Skeletal muscle satellite cell (primary cell): ENCODE measurements around the gene SPRED2.

Experiments used
- H3K27me3 ChIP-seq: 2 replicates; pipeline ENCODE4 v1.7.0; 2013; ENCODE audit warnings: low read length; ENCODE audit not compliant: control insufficient read depth, insufficient read depth
- H3K36me3 ChIP-seq: 2 replicates; pipeline ENCODE4 v1.7.0; 2013; ENCODE audit warnings: mild to moderate bottlenecking, control low read depth, low read length; ENCODE audit not compliant: insufficient read depth
- H3K4me1 ChIP-seq: 2 replicates; pipeline ENCODE4 v1.7.0; 2013; ENCODE audit warnings: low read length; ENCODE audit not compliant: control insufficient read depth, insufficient read depth
- H3K4me2 ChIP-seq: 2 replicates; pipeline ENCODE4 v1.7.0; 2013; ENCODE audit warnings: mild to moderate bottlenecking, low read length
- H3K4me3 ChIP-seq: 2 replicates; pipeline ENCODE4 v1.7.0; 2013; ENCODE audit warnings: low read length
- H3K9ac ChIP-seq: 2 replicates; pipeline ENCODE4 v1.7.0; 2013; ENCODE audit warnings: mild to moderate bottlenecking, low read depth, low read length, moderate library complexity
- H3K9me3 ChIP-seq: replicated peaks from 2 replicates; pipeline ENCODE4 v1.7.0; 2013; ENCODE audit warnings: mild to moderate bottlenecking, control low read depth, low read length

The SPRED2 gene

DNA sequence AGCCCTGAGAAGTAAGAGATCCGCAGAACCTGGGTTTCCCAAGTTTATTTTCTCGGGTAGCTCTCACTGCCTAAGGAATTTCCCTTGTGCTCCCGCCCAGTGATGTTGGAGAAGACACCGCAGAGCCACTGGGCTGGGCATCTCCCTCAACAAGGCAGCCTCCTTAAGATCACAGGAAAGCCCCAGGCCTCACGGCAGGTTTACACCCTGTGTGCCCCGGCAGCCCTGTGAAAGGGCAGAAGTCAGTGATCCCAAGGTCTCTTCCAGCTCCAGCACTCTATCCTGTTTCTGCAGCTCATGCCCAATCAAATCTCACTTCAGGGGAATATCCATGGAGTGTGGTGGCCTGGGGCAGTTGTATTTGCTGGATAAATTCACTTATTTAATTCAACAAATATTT lies 138.3 kb downstream of the SPRED2 start:
- Histone ChIP-seq H3K9me3 (no peaks in the 10 kb centered on the region), H3K4me3 (no peak overlapping the region), H3K36me3 (no peaks in the 10 kb centered on the region), H3K4me2 (no peak overlapping the region), H3K9ac (no peak overlapping the region), H3K27me3 (no peaks in the 10 kb centered on the region), H3K4me1 (peaks cover 3% of the 10 kb centered on the region)

DNA sequence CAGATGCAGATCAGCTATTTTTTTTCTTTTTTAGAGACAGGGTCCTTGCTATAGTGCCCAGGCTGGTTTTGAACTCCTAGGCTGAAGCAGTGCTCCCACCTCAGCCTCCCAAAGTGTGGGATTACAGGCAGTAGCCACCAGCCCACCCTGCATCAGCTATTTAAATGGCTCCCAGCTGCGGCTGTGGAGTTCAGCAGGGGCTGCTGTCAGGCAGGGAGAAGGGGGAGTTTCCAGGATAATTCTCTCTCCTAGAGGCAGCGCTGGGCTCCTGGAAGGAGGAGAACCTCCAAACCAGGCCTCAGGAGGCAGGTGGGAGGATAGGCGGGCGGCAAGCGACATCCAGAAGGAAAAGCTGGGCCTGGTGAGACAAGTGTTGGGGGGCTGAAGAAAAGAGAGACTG lies 139.0 kb downstream of the SPRED2 start:
- Histone ChIP-seq H3K27me3 (no peaks in the 10 kb centered on the region), H3K4me3 (no peak overlapping the region), H3K4me2 (no peak overlapping the region), H3K9ac (no peak overlapping the region), H3K9me3 (no peaks in the 10 kb centered on the region), H3K36me3 (no peaks in the 10 kb centered on the region), H3K4me1 (no peaks in the 10 kb centered on the region)

DNA sequence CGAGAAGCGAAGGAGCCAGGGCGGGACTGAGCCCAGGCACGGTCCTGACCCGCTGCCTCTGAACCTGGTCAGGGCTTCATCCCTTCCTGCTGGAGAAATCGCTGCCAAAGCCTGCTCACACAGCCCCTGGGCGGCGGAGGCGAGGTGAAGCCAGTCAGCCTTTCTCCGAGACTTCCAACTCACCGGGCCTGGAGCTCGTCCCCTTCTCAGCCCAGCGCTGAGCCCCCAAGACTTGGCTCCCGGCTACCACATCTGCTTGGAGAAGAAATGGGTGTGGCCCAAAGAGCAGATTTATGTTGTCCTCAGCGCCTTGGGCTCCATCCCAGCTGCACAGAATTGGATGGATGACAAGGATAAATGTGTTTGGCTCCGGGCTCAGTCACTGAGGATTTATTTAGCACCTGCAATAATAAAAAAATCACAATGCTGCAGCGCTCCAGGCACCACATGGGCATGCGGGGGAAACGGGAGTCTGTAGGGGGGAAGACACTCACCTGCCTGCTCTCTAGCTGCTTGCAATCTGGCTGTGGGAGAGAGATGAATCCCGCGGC lies 139.9 kb downstream of the SPRED2 start:
- H3K27me3 ChIP-seq: no peaks in the 10 kb centered on the region
- H3K4me1 ChIP-seq: no peaks in the 10 kb centered on the region
- no peak overlapping the region for H3K9ac ChIP-seq
- no peaks in the 10 kb centered on the region for H3K36me3 ChIP-seq
- no peak overlapping the region for H3K4me3 ChIP-seq
- no peak overlapping the region for H3K4me2 ChIP-seq
- no peaks in the 10 kb centered on the region for H3K9me3 ChIP-seq

DNA sequence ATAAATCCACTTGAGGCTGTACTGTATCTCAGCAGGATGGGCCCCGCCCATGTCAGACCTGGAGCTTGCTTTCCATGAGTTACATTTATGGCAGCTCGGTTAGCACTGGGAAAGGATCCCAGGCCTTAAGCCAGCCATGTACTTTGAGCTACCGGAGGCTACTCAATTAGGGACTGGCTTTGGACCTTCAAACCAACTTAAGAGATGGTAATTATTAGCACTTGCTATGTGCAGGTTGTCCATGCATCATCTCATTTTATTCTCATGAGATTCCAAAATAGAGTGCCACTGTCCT lies 140.3 kb downstream of the SPRED2 start:
- Histone ChIP-seq H3K4me3 (no peak overlapping the region), H3K4me1 (no peaks in the 10 kb centered on the region), H3K9ac (no peak overlapping the region), H3K4me2 (no peak overlapping the region), H3K36me3 (no peaks in the 10 kb centered on the region), H3K27me3 (no peaks in the 10 kb centered on the region), H3K9me3 (no peaks in the 10 kb centered on the region)

DNA sequence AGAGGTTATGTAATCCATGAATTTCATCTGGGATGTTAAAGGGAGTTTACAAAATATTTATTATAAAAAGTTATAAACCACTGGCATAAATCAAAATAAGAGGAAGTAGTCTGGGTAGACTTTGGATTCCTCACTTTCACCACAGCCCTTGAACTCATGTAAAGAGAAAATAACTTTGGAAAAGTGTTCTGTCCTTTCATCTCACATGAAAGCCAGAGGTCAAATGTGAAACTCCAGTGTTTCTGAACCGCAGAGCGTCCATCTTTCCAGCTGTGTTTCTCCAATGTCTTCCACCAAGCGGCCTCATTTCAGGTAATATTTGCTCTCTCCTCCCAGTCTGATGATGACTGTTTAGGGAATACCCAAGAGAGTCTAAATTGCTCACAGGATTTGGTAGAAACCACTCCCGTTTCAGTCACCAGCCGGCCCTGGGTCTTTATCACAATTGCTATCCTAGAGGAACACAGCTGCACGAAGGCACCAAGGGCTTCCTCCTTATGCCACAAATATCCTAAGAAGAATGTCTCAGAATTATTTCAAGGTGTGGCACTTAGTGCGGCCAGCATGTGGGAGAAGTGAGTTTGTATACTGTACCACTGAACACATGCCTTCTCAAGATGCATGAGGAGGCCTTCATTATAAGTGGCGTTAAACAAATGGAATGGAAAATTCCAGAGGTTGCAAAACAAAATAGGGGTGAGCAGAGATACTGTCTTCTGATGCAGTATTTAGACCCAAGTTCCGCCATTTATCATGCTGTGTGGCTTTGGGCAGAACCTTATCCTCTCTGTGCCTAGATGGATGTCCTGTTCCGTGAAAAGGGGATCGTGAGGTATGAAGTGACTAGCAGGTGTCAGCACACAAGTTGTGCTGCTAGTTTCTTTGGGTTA lies 140.9 kb downstream of the SPRED2 start:
- Histone ChIP-seq H3K4me1 (no peaks in the 10 kb centered on the region), H3K27me3 (no peaks in the 10 kb centered on the region), H3K4me3 (no peak overlapping the region), H3K9me3 (no peaks in the 10 kb centered on the region), H3K36me3 (no peaks in the 10 kb centered on the region), H3K4me2 (no peak overlapping the region), H3K9ac (no peak overlapping the region)

DNA sequence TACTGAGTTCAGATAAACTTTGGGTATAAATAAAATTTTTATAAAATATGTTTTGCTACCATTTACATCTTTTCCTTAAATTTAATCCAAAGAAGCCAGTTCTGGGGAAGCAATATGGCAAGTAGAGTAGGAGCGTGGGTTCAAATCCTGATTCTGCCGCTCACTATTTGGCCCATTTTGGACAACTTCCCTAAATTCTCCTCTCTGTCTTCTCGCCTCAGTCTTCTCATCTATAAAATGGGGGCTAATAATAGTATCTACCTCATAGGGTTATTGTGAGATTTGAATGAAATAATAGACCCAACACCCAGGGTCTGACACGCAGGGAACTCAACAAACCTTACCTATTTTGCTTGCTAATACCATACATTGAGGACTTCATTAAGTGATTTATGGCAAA lies 145.0 kb downstream of the SPRED2 start:
- Histone ChIP-seq H3K27me3 (no peaks in the 10 kb centered on the region), H3K36me3 (no peaks in the 10 kb centered on the region), H3K4me1 (no peaks in the 10 kb centered on the region), H3K4me2 (no peak overlapping the region), H3K4me3 (no peak overlapping the region), H3K9ac (no peak overlapping the region), H3K9me3 (no peaks in the 10 kb centered on the region)

DNA sequence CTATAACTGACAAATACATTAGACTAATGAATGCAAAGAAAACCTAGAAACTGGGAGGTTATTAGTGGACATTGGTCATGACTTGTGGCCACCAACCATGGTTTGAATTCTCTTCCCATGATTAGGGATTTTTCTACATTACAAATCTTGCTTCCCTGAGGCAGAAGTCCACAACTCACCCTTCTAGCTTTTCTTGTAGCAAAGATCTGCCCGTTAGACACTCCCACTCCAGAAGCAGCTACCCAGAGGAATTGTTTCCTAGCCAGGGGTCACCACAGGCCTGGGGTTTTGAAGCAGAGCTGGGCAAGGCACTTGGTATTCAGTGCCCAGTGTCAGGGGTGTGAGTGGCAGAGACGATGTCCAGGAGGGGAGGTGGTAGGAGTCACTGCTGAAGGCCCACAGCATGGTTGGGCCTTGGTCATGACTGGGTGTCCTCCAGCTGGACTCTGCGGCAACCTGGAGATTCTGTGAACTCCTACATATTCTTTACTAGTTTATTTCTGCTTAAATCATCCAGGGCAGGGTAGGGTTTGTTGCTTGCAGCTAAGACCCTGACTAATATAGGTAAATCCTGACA lies 149.8 kb downstream of the SPRED2 start:
- Histone ChIP-seq H3K4me1 (peaks cover 21% of the 10 kb centered on the region), H3K9me3 (no peaks in the 10 kb centered on the region), H3K4me3 (no peak overlapping the region), H3K4me2 (no peak overlapping the region), H3K27me3 (no peaks in the 10 kb centered on the region), H3K36me3 (no peaks in the 10 kb centered on the region), H3K9ac (no peak overlapping the region)

DNA sequence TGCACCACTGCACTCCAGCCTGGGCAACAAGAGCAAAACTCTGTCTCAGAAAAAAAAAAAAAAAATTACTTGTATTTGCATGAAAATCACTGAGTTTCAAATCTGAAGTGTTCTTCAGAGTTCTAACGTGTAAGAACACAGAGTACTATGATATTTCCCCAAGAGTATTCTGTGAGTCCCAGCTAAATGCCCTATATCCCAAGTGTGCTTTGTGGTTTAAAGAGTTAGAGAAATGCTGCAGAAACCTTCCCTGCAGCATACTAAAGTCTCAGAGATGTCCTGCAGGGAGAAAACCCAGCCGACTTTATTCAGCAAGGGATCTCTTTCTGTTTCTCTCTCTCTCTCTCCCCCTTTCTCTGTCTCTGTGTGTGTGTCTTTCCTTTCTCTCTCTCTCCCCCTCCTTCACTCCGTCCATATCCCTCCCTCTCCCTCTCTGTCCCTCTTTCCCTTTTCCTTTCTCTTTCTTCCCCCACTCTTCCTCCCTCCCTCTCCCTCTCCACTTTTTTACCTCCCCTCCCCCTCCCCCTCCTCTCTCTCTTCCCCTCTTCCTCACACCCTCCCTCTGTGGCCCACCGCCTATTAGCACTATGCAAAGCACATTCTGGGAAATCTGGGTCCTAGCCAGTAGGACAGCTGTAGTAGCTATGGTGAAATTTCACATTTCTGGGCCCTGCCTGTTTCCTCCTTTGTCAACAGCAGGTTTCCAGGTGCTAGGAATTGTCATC lies 150.6 kb downstream of the SPRED2 start:
- Histone ChIP-seq H3K9me3 (no peaks in the 10 kb centered on the region), H3K27me3 (no peaks in the 10 kb centered on the region), H3K4me1 (peaks cover 21% of the 10 kb centered on the region), H3K4me2 (no peak overlapping the region), H3K9ac (no peak overlapping the region), H3K4me3 (no peak overlapping the region), H3K36me3 (peaks cover under 1% of the 10 kb centered on the region)

DNA sequence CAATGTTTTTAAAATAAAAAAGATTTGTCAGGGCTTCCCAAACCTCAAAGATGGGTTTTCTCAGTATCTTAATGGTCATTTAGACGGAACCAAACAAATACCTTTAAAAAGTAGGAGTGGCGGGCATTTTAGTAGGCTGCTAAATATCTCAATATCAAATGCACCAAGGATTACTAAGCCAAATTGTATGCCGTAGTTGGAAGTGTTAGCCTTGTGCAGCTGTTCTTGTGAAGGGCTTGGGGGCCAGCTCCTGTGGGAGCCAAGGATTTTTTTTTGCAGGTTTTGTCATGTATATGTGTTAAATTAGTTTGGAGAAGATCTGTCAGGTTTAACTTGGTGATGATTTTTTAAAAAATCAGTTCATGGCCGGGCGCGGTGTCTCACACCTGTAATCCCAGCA lies 152.6 kb downstream of the SPRED2 start:
- H3K4me1 ChIP-seq: peaks cover 21% of the 10 kb centered on the region
- no peak overlapping the region for H3K4me2 ChIP-seq

DNA sequence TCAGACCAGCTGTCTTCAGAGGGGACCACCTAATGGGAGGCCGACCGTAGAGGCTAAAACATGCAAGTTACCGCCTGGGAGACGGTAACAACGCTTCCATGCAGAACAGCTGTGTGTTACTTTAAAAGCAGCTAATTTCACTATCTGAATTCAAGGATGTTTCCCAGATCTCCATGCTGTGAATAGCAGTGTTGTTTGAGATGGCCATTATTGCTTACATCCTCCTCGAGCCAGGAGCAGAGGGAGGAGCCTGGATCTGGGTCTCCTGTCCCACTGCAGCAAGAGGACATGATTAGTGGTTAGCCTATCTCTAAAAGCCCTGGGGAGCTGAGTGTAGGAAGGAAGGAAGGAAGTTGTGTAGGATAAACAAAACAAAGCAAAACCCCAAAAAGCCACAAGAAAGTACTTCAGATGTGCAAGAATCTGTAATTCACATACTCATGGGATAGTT lies 153.8 kb downstream of the SPRED2 start:
- no peak overlapping the region for H3K4me3 ChIP-seq
- no peak overlapping the region for H3K4me2 ChIP-seq
- peaks cover 20% of the 10 kb centered on the region for H3K36me3 ChIP-seq
- no peaks in the 10 kb centered on the region for H3K27me3 ChIP-seq
- H3K9me3 ChIP-seq: no peaks in the 10 kb centered on the region
- no peak overlapping the region for H3K9ac ChIP-seq
- H3K4me1 ChIP-seq: peaks cover 21% of the 10 kb centered on the region

More for the DNA sequence above, 152.6 kb downstream of the SPRED2 start:
- H3K4me3 ChIP-seq: no peak overlapping the region
- no peaks in the 10 kb centered on the region for H3K9me3 ChIP-seq
- peaks cover 14% of the 10 kb centered on the region for H3K36me3 ChIP-seq
- no peak overlapping the region for H3K9ac ChIP-seq
- no peaks in the 10 kb centered on the region for H3K27me3 ChIP-seq

DNA sequence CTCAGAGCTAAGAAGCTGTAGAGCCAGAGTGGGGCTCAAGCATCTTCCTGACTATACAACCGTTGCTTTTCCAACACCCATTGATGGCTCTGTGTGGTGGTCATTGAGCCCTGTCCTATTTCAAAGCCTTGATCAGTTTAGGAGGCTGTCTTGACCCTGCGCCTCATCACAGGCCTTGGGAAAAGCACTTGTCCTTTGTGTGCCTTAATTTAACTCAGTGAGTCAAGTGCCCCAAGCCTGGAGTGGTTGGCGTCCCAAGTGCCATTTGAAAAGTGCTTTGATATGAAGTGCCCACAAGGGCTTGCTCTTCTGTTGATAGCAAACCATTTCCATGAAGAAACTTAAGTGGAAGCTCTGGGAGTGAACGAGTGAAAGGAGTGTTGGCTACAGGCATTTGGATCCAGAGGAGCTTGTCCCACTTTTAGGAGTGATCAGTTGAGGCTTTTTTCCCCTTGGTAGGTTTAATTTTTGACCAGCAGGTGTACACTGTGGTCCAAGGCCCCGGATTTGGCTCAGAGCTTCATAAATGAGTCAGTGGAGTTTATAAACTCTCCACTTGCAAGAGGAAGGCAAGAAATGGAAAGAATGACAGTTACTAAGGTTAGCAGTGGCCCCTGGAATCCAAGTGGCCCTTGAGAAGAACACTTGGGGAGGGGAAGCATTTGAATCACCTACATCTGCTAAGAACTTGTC lies 154.5 kb downstream of the SPRED2 start:
- H3K27me3 ChIP-seq: no peaks in the 10 kb centered on the region
- H3K9ac ChIP-seq: no peak overlapping the region
- no peaks in the 10 kb centered on the region for H3K9me3 ChIP-seq
- H3K36me3 ChIP-seq: peaks cover 24% of the 10 kb centered on the region
- H3K4me1 ChIP-seq: peaks cover 21% of the 10 kb centered on the region
- no peak overlapping the region for H3K4me3 ChIP-seq
- no peak overlapping the region for H3K4me2 ChIP-seq
